GM06990 (cell line): Measurements from ENCODE around the gene IQSEC1.

Experiments used
- DNase-seq: peaks from one replicate; pipeline ENCODE4 v3.0.0-alpha.2; 2011; ENCODE audit not compliant: insufficient read length; ENCODE audit errors: extremely low read depth
- H3K27me3 ChIP-seq: replicated peaks from 2 replicates; pipeline ENCODE4 v1.6.0; 2011; ENCODE audit warnings: low read length; ENCODE audit not compliant: control insufficient read depth, insufficient read depth
- H3K36me3 ChIP-seq: 2 replicates; pipeline ENCODE4 v1.5.1; 2011; ENCODE audit warnings: low read length; ENCODE audit not compliant: control insufficient read depth, insufficient read depth
- H3K4me3 ChIP-seq: replicated peaks from 2 replicates; pipeline ENCODE4 v1.5.1; 2011; ENCODE audit warnings: low read depth, mild to moderate bottlenecking, control low read depth, low read length
- CTCF ChIP-seq: IDR thresholded peaks from 2 replicates; pipeline ENCODE4 v1.5.1; 2011; ENCODE audit warnings: low read length, control low read depth, mild to moderate bottlenecking, inconsistent platforms; ENCODE audit not compliant: insufficient read depth, poor library complexity, severe bottlenecking

The IQSEC1 gene

GRCh38 chr3:13075318-13075717 is 2.1 kb upstream of the IQSEC1 start:
- no peaks in the 10 kb centered on the region for H3K27me3 ChIP-seq
- H3K36me3 ChIP-seq = no peaks in the 10 kb centered on the region
- DNase-seq = no peak
- no peak overlapping the region for H3K4me3 ChIP-seq
- no peak for TF ChIP-seq CTCF

- Histone ChIP-seq H3K27me3 (no peaks in the 10 kb centered on the region), H3K4me3 (no peak overlapping the region)
Measured at GRCh38 chr3:13074006-13074375, 762 bp upstream of the IQSEC1 start.

GRCh38 chr3:13072600-13073325 is 466 bp downstream of the IQSEC1 start:
- no peak for TF ChIP-seq CTCF
- Histone ChIP-seq H3K27me3 (no peaks in the 10 kb centered on the region), H3K36me3 (no peaks in the 10 kb centered on the region), H3K4me3 (peak overlapping the region; percentile 64)
- DNase-seq = no peak

More at GRCh38 chr3:13074006-13074375, 762 bp upstream of the IQSEC1 start:
- H3K36me3 ChIP-seq = no peaks in the 10 kb centered on the region
- TF ChIP-seq CTCF = no peak
- no peak for DNase-seq

- Histone ChIP-seq H3K4me3 (peak overlapping the region; percentile 64), H3K36me3 (no peaks in the 10 kb centered on the region), H3K27me3 (no peaks in the 10 kb centered on the region)
- peak; percentile 76 for DNase-seq
- no peak for TF ChIP-seq CTCF
Measured at GRCh38 chr3:13072239-13072599, 1.0 kb downstream of the IQSEC1 start.

GRCh38 chr3:13071695-13072094 is 1.5 kb downstream of the IQSEC1 start:
- peak overlapping the region; percentile 28 for H3K4me3 ChIP-seq
- no peaks in the 10 kb centered on the region for H3K27me3 ChIP-seq
- TF ChIP-seq CTCF = no peak
- no peak for DNase-seq
- no peaks in the 10 kb centered on the region for H3K36me3 ChIP-seq

GRCh38 chr3:13070391-13071070 is 2.7 kb downstream of the IQSEC1 start:
- Histone ChIP-seq H3K36me3 (no peaks in the 10 kb centered on the region), H3K27me3 (no peaks in the 10 kb centered on the region), H3K4me3 (no peak overlapping the region)
- TF ChIP-seq CTCF = no peak
- DNase-seq = no peak
